GM23338 (cell line): ENCODE results near the gene HSP90AB1. TPM values are rescaled to one million over a fixed set of nuclear protein-coding genes. Genes with fewer than 3 reads are reported as not detected.

Experiments used
- ATAC-seq: fragments of 200-7000 bp; cut with Tn5 transposase; 3 replicates; pipeline ENCODE4 v1.9.1; 2020
- DNase-seq: peaks from one replicate; pipeline ENCODE4 v3.0.0-alpha.2; 2015; ENCODE audit warnings: low spot score
- H2AFZ ChIP-seq: fragments of 200-600 bp; sonication (generic); 2 replicates; pipeline ENCODE4 v1.8.0; 2016; ENCODE audit warnings: antibody characterized with exemption, mild to moderate bottlenecking, moderate library complexity
- H3F3A ChIP-seq: fragments of 200-600 bp; sonication (generic); replicated peaks from 2 replicates; pipeline ENCODE4 v1.8.0; 2017; ENCODE audit warnings: antibody characterized with exemption, mixed run types, low read depth
- H3K27ac ChIP-seq: fragments of 200-600 bp; sonication (generic); 2 replicates; pipeline ENCODE4 v1.6.1; 2016; ENCODE audit warnings: low read depth
- H3K27me3 ChIP-seq: fragments of 200-600 bp; sonication (generic); 2 replicates; pipeline ENCODE4 v1.8.0; 2016; ENCODE audit warnings: mild to moderate bottlenecking, mixed run types, moderate library complexity; ENCODE audit not compliant: insufficient read depth
- H3K36me3 ChIP-seq: fragments of 200-600 bp; sonication (generic); 2 replicates; pipeline ENCODE4 v1.8.0; 2016; ENCODE audit warnings: mild to moderate bottlenecking; ENCODE audit not compliant: insufficient read depth
- H3K4me1 ChIP-seq: fragments of 200-600 bp; sonication (generic); 2 replicates; pipeline ENCODE4 v1.8.0; 2016; ENCODE audit warnings: mild to moderate bottlenecking, moderate library complexity; ENCODE audit not compliant: insufficient read depth
- H3K4me2 ChIP-seq: fragments of 200-600 bp; sonication (generic); 2 replicates; pipeline ENCODE4 v1.7.1; 2017; ENCODE audit warnings: mixed run types
- H3K4me3 ChIP-seq: fragments of 200-600 bp; sonication (generic); 2 replicates; pipeline ENCODE4 v1.6.1; 2016; ENCODE audit warnings: mixed run types
- H3K79me2 ChIP-seq: fragments of 200-600 bp; sonication (generic); replicated peaks from 2 replicates; pipeline ENCODE4 v1.8.0; 2017; ENCODE audit warnings: mild to moderate bottlenecking; ENCODE audit not compliant: insufficient read depth
- H3K9me2 ChIP-seq: fragments of 200-600 bp; sonication (generic); 2 replicates; pipeline ENCODE4 v1.8.0; 2017; ENCODE audit not compliant: insufficient read depth
- H4K20me1 ChIP-seq: fragments of 200-600 bp; sonication (generic); replicated peaks from 2 replicates; pipeline ENCODE4 v1.8.0; 2017; ENCODE audit warnings: mild to moderate bottlenecking; ENCODE audit not compliant: insufficient read depth
- H3K27ac Mint-ChIP-seq: 2 replicates; pipeline ENCODE4 v1.8.0; 2020; ENCODE audit warnings: inconsistent platforms, mild to moderate bottlenecking, moderate library complexity, mixed read lengths
- H3K27me3 Mint-ChIP-seq: 3 replicates; pipeline ENCODE4 v1.8.0; 2022; ENCODE audit warnings: low read depth, mild to moderate bottlenecking, moderate library complexity, mixed read lengths, inconsistent platforms; ENCODE audit not compliant: insufficient read depth, poor library complexity
- H3K36me3 Mint-ChIP-seq: 3 replicates; pipeline ENCODE4 v1.8.0; 2021; ENCODE audit warnings: low read depth, mild to moderate bottlenecking, inconsistent platforms, moderate library complexity, mixed read lengths
- H3K4me1 Mint-ChIP-seq: 3 replicates; pipeline ENCODE4 v1.8.0; 2020; ENCODE audit warnings: mild to moderate bottlenecking, inconsistent platforms, mixed read lengths
- H3K4me3 Mint-ChIP-seq: 3 replicates; pipeline ENCODE4 v1.8.0; 2021; ENCODE audit warnings: moderate library complexity, mild to moderate bottlenecking, inconsistent platforms, mixed read lengths
- H3K9me3 Mint-ChIP-seq: 3 replicates; pipeline ENCODE4 v1.8.0; 2020; ENCODE audit warnings: moderate library complexity, mild to moderate bottlenecking, inconsistent platforms, mixed read lengths
- CREB1 ChIP-seq: fragments of 250-450 bp; sonication (Bioruptor Pico); IDR thresholded peaks from 2 replicates; pipeline ENCODE4 v1.5.0; 2020; ENCODE audit warnings: low read depth, mild to moderate bottlenecking, moderate library complexity
- EZH2 ChIP-seq: fragments of 200-600 bp; sonication (generic); IDR thresholded peaks from one replicate; pipeline ENCODE4 v1.8.0; 2017; ENCODE audit warnings: antibody characterized with exemption, mild to moderate bottlenecking, low read depth; ENCODE audit not compliant: unreplicated experiment
- EZH2phosphoT487 ChIP-seq: fragments of 200-600 bp; sonication (generic); IDR thresholded peaks from one replicate; pipeline ENCODE4 v1.8.1; 2018; ENCODE audit warnings: antibody characterized with exemption; ENCODE audit not compliant: unreplicated experiment
- NANOG ChIP-seq: IDR thresholded peaks from 2 replicates; pipeline ENCODE4 v1.6.1; 2016; ENCODE audit warnings: antibody characterized with exemption, borderline replicate concordance
- POLR2AphosphoS5 ChIP-seq: IDR thresholded peaks from 2 replicates; pipeline ENCODE4 v1.6.1; 2016; ENCODE audit warnings: antibody characterized with exemption, low read depth
- STAT1 ChIP-seq: IDR thresholded peaks from one replicate; pipeline ENCODE4 v1.6.1; 2016; ENCODE audit warnings: antibody characterized with exemption; ENCODE audit not compliant: unreplicated experiment
- ZNF114 ChIP-seq: fragments of 250-450 bp; sonication (Bioruptor Pico); IDR thresholded peaks from 2 replicates; pipeline ENCODE4 v1.5.0; 2020; ENCODE audit warnings: mild to moderate bottlenecking, moderate library complexity
- ZNF331 ChIP-seq: fragments of 250-450 bp; sonication (Bioruptor Pico); IDR thresholded peaks from 2 replicates; pipeline ENCODE4 v1.5.0; 2020; ENCODE audit warnings: low read depth, mild to moderate bottlenecking, moderate library complexity
- polyA plus RNA-seq: library from polyadenylated mRNA; unstranded; fragments of >200 nt; fragmentation: Nextera tagmentation; extraction: Ambion mirVana; gene quantifications from 2 replicates; pipeline ENCODE4 v1.2.1, GENCODE V29; 2016
- total RNA-seq: library from RNA; depleted of rRNA; stranded (reverse); fragments of >200 nt; shearing (Covaris generic); gene quantifications from 2 replicates; pipeline ENCODE4 v1.2.3, GENCODE V29; 2014
- TF ChIP-seq, protein P1 (sequence below): IDR thresholded peaks from 2 replicates; pipeline ENCODE4 v1.6.1; 2016; ENCODE audit warnings: antibody characterized with exemption

Gene HSP90AB1
- total and polyA plus RNA-seq, 2 experiments from 2014 or later, result 1,425 to 2,361 TPM

DNA sequence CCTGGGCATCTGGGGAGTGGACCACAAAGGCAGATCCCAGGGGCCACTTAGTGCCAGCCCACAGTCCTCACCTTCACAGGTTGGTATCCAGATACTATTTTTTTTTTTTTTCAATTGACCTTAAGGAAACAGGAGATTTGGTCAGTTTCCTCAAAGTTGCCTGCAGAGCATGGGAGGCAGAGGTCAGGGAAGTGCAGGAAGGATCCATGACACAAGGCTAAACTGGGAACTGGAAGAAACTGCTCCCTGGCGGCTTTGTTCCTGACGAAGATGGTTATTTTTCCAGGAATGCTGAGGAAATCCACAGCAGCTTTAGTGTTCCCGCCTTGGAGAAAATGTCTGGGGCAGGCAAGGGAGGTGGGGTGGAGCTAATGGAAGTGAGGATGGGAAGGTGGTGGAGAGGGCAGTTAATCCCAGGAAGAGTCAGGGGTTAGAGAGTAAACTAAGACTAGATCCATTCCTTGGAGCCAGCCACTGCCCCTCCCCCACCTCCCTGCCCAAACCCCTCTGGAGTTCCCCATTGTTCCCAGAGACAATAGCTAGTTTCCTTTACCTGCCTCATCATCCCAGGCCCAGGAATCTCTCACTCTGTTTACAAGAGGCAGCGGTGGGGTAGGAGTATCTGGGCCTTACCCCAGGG is 44.4 kb upstream of the HSP90AB1 start (continued):
- TF ChIP-seq ZNF331 (CRISPR knock-in tag) (no peak), ZNF114 (CRISPR knock-in tag) (no peak)

DNA sequence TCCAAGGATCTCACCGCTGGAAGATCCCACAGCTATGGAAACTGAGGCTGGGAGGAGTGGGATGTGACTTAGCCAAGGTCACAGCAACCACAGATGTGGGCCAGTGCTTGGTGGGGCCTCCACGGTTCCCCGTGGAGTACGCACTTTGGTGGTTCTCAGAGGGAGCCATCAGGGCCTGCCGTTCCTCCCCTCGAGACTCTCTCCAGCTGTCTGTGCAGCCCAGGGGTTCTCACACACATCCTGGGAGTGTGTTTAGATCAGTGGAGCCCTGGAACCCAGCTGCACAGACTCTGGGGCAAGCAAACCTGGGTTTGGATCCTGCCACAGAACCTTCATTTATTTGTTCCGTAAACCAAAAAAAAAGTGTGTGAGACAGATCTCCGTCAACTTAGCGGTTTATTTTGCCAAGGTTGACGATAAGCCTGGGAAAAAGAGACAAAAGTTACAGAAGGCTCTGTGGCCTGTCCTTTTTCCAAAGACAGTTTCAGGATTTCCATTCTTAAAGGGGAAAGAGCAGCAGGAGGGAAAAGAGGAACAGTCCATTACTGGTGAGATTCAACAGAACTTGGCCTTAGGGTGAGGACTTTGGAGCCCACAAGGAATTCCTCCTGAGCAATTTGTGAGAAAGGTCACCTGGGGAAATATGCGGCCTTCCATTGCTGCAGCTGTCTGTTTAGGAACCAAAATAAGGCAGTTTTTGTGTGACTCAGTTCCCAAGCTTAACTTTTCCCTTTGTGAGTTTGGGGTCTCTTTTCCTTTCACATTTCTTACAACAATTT is 43.7 kb upstream of the HSP90AB1 start:
- H3K27ac ChIP-seq, result peak overlapping the region; percentile 95
- peak; percentile 53 for ATAC-seq

DNA sequence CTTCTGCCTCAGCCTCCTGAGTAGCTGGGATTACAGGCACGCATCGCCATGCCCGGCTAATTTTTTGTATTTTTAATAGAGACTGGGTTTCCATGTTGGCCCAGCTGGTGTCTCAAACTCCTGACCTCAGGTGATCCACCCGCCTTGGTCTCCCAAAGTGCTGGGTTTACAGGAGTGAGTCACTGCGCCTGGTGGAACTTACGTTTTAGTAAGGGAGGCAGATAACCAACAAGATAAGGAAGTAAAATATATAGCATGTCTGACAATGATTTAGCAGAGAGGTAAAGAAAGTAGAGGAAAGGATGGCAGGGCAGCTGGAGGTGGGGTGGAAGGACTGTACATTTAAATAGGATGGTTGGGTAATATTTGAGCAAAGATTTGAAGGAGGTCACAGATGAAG is 42.9 kb upstream of the HSP90AB1 start:
- peaks cover under 1% of the 10 kb centered on the region; the same call in 1 of the 2 replicates for H3F3A ChIP-seq
- H3K27ac Mint-ChIP-seq, result no peak overlapping the region; the same call in 1 of the 2 replicates

More for the DNA sequence above, 43.7 kb upstream of the HSP90AB1 start:
- Histone ChIP-seq H4K20me1 (no peaks in the 10 kb centered on the region), H3K27me3 (no peaks in the 10 kb centered on the region), H3K9me2 (no peaks in the 10 kb centered on the region), H3K4me2 (peak overlapping the region; percentile 51), H3K79me2 (no peaks in the 10 kb centered on the region), H3K4me3 (no peak overlapping the region; the same call in 1 of the 2 replicates), H3F3A (no peaks in the 10 kb centered on the region), H3K4me1 (peaks cover 55% of the 10 kb centered on the region), H2AFZ (0 out of 2 replicates have a peak overlapping the region, but pooled peaks have one; percentile 7), H3K36me3 (no peaks in the 10 kb centered on the region)
- no peaks in the 10 kb centered on the region for H3K36me3 Mint-ChIP-seq
- peak; percentile 19 for DNase-seq
- H3K4me1 Mint-ChIP-seq, result peaks cover 57% of the 10 kb centered on the region
- H3K27me3 Mint-ChIP-seq, result peaks cover 11% of the 10 kb centered on the region
- H3K9me3 Mint-ChIP-seq, result no peaks in the 10 kb centered on the region
- H3K27ac Mint-ChIP-seq, result peak overlapping the region; percentile 94
- TF ChIP-seq EZH2, result no peak
- 0 out of 2 replicates have a peak, but pooled peaks have one; percentile 33 for TF ChIP-seq ZNF114 (CRISPR knock-in tag)
- TF ChIP-seq ZNF331 (CRISPR knock-in tag), result no peak
- TF ChIP-seq NANOG, result no peak
- no peak for TF ChIP-seq STAT1
- H3K4me3 Mint-ChIP-seq, result peak overlapping the region; percentile 31; the same call in 1 of the 3 replicates

More for the DNA sequence above, 42.9 kb upstream of the HSP90AB1 start:
- Histone ChIP-seq H2AFZ (peak overlapping the region; percentile 87; the same call in 1 of the 2 replicates), H3K79me2 (no peaks in the 10 kb centered on the region), H3K27me3 (no peaks in the 10 kb centered on the region), H3K36me3 (no peaks in the 10 kb centered on the region), H3K4me1 (peaks cover 55% of the 10 kb centered on the region), H3K4me3 (no peak overlapping the region), H3K27ac (peak overlapping the region; percentile 95; the same call in 1 of the 2 replicates), H4K20me1 (no peaks in the 10 kb centered on the region), H3K9me2 (no peaks in the 10 kb centered on the region), H3K4me2 (no peak overlapping the region)
- DNase-seq, result no peak
- H3K9me3 Mint-ChIP-seq, result no peaks in the 10 kb centered on the region
- no peak for ATAC-seq
- H3K4me1 Mint-ChIP-seq, result peaks cover 62% of the 10 kb centered on the region
- H3K27me3 Mint-ChIP-seq, result peaks cover 13% of the 10 kb centered on the region
- H3K4me3 Mint-ChIP-seq, result no peak overlapping the region
- no peaks in the 10 kb centered on the region for H3K36me3 Mint-ChIP-seq
- TF ChIP-seq NANOG (no peak), EZH2phosphoT487 (no peak), POLR2AphosphoS5 (no peak), EZH2 (no peak), ZNF114 (CRISPR knock-in tag) (no peak), ZNF331 (CRISPR knock-in tag) (no peak), CREB1 (CRISPR knock-in tag) (no peak)
- TF ChIP-seq, protein P1, sequence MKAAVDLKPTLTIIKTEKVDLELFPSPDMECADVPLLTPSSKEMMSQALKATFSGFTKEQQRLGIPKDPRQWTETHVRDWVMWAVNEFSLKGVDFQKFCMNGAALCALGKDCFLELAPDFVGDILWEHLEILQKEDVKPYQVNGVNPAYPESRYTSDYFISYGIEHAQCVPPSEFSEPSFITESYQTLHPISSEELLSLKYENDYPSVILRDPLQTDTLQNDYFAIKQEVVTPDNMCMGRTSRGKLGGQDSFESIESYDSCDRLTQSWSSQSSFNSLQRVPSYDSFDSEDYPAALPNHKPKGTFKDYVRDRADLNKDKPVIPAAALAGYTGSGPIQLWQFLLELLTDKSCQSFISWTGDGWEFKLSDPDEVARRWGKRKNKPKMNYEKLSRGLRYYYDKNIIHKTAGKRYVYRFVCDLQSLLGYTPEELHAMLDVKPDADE, result no peak
